A549 (cell line): ENCODE results near the gene TEAD3. TPM values are rescaled to one million over a fixed set of nuclear protein-coding genes. Genes with fewer than 3 reads are reported as not detected.

Experiments
- ATAC-seq, 2 experiments: fragments of 200-7000 bp in 1 of 2; fragments of >200 bp in 1 of 2; cut with Nextera tagmentation in 1 of 2; cut with Tn5 transposase in 1 of 2; 3 replicates each; pipeline versions ENCODE4 v1.8.0 to v1.9.1; 2018 to 2020; ENCODE audit warnings: mild to moderate bottlenecking in 1 of 2, moderate library complexity in 1 of 2
- CTCF ChIA-PET: fragments of 300-600 bp; sonication (Branson Sonifier 250); formaldehyde crosslinking; extraction: SDS; loops from one replicate; lab custom pipeline; 2021; ENCODE audit warnings: antibody characterized with exemption, inconsistent platforms; lab: Yijun Ruan, JAX
- POLR2A ChIA-PET: fragments of 350-600 bp; formaldehyde crosslinking; extraction: SDS; loops from one replicate; lab custom pipeline; 2021; ENCODE audit warnings: antibody characterized with exemption, inconsistent platforms; lab: Yijun Ruan, JAX
- DNase-seq, 2 experiments: peaks; one replicate each; pipeline versions ENCODE4 v3.0.0 to v3.0.0-alpha.2; 2011 to 2016; ENCODE audit warnings: low read depth in 1 of 2, low spot score in 1 of 2
- FAIRE-seq: peaks from 2 replicates; lab custom pipeline; 2011; peaks lifted over from hg19 to GRCh38; lab: Jason Lieb, UNC
- H3K27ac ChIP-seq, 2 experiments: fragments of >200 bp; sonication (Bioruptor Twin); formaldehyde crosslinking; 3 replicates each; pipeline ENCODE4 v1.5.1; 2016 to 2017
- H3K4me1 ChIP-seq: fragments of >200 bp; sonication (Bioruptor Twin); formaldehyde crosslinking; 3 replicates; pipeline ENCODE4 v1.6.1; 2016
- H3K4me2 ChIP-seq: fragments of >200 bp; sonication (Bioruptor Twin); formaldehyde crosslinking; 3 replicates; pipeline ENCODE4 v1.6.1; 2016
- H3K4me3 ChIP-seq: fragments of >200 bp; sonication (Bioruptor Twin); formaldehyde crosslinking; 3 replicates; pipeline ENCODE4 v1.5.1; 2016
- H3K9me3 ChIP-seq: fragments of >200 bp; sonication (Bioruptor Twin); formaldehyde crosslinking; 3 replicates; pipeline ENCODE4 v1.6.1; 2016
- ATOH8 ChIP-seq: fragments of 250-450 bp; sonication (Bioruptor Pico); IDR thresholded peaks from 2 replicates; pipeline ENCODE4 v1.5.0; 2020; ENCODE audit warnings: low read depth, mild to moderate bottlenecking, moderate library complexity
- BCL3 ChIP-seq: fragments of >200 bp; sonication (Bioruptor Twin); formaldehyde crosslinking; IDR thresholded peaks from 3 replicates; pipeline ENCODE4 v1.6.1; 2016
- BHLHE40 ChIP-seq: IDR thresholded peaks from 2 replicates; pipeline ENCODE4 v1.6.1; 2012; ENCODE audit warnings: low read depth, low read length, inconsistent platforms
- CBX8 ChIP-seq: fragments of 200-600 bp; sonication (generic); IDR thresholded peaks from 2 replicates; pipeline ENCODE4 v1.6.1; 2016
- CHD4 ChIP-seq: fragments of 200-600 bp; sonication (generic); IDR thresholded peaks from 2 replicates; pipeline ENCODE4 v1.6.1; 2016; ENCODE audit warnings: antibody characterized with exemption, mild to moderate bottlenecking, borderline replicate concordance
- CTCF ChIP-seq: fragments of >200 bp; sonication (Bioruptor Twin); formaldehyde crosslinking; IDR thresholded peaks from 3 replicates; pipeline ENCODE4 v1.5.1; 2016
- EHMT2 ChIP-seq: fragments of 200-600 bp; sonication (generic); IDR thresholded peaks from 2 replicates; pipeline ENCODE4 v1.6.1; 2016; ENCODE audit warnings: antibody characterized with exemption, low read depth, mild to moderate bottlenecking, moderate library complexity
- FOSL2 ChIP-seq, 2 experiments: fragments of 450-650 bp in 1 of 2; fragments of >200 bp in 1 of 2; sonication (Bioruptor Twin) in 1 of 2; formaldehyde crosslinking; IDR thresholded peaks; 2 replicates each; pipeline versions ENCODE4 v1.5.0 to v1.6.1; 2016 to 2020; ENCODE audit warnings: mild to moderate bottlenecking in 1 of 2, moderate library complexity in 1 of 2
- HDAC2 ChIP-seq: fragments of 200-600 bp; sonication (generic); IDR thresholded peaks from 2 replicates; pipeline ENCODE4 v1.6.1; 2016
- HEYL ChIP-seq: fragments of 250-450 bp; sonication (Bioruptor Pico); IDR thresholded peaks from 2 replicates; pipeline ENCODE4 v1.8.0; 2021; ENCODE audit warnings: mild to moderate bottlenecking, moderate library complexity
- HOXA7 ChIP-seq: fragments of 250-450 bp; sonication (Bioruptor Pico); IDR thresholded peaks from 2 replicates; pipeline ENCODE4 v1.5.0; 2020; ENCODE audit warnings: mild to moderate bottlenecking, moderate library complexity
- KDM1A ChIP-seq: fragments of 200-600 bp; sonication (generic); IDR thresholded peaks from 2 replicates; pipeline ENCODE4 v1.6.1; 2016; ENCODE audit warnings: low read depth, mild to moderate bottlenecking
- MYC ChIP-seq: IDR thresholded peaks from 2 replicates; pipeline ENCODE4 v1.6.1; 2012; ENCODE audit warnings: mild to moderate bottlenecking, inconsistent platforms, low read length, improper control_type of control experiment, borderline replicate concordance
- NFE2L2 ChIP-seq: fragments of 150-350 bp; conservative IDR thresholded peaks from 2 replicates; pipeline ENCODE4 v1.6.1; 2014; ENCODE audit warnings: low read length
- NPAS2 ChIP-seq: fragments of 250-450 bp; sonication (Bioruptor Pico); IDR thresholded peaks from 2 replicates; pipeline ENCODE4 v1.8.0; 2022; ENCODE audit warnings: mild to moderate bottlenecking, moderate library complexity, borderline replicate concordance
- PHF8 ChIP-seq: fragments of 200-600 bp; sonication (generic); IDR thresholded peaks from 2 replicates; pipeline ENCODE4 v1.6.1; 2016; ENCODE audit warnings: low read depth, mild to moderate bottlenecking, antibody characterized with exemption, moderate library complexity, borderline replicate concordance
- RAD21 ChIP-seq, 2 experiments: fragments of >200 bp in 1 of 2; sonication (Bioruptor Twin) in 1 of 2; formaldehyde crosslinking in 1 of 2; IDR thresholded peaks in 1 of 2; conservative IDR thresholded peaks in 1 of 2; 2 replicates in 1 of 2; 3 replicates in 1 of 2; pipeline ENCODE4 v1.6.1; 2012 to 2018; ENCODE audit warnings: inconsistent platforms in 1 of 2
- RCOR1 ChIP-seq: fragments of 150-350 bp; IDR thresholded peaks from 2 replicates; pipeline ENCODE4 v1.6.1; 2014; ENCODE audit warnings: antibody characterized with exemption, low read length, low read depth
- RNF2 ChIP-seq: fragments of 200-600 bp; sonication (generic); IDR thresholded peaks from 2 replicates; pipeline ENCODE4 v1.6.1; 2016; ENCODE audit warnings: low read depth, mild to moderate bottlenecking, antibody characterized with exemption, moderate library complexity, borderline replicate concordance
- SREBF2 ChIP-seq: fragments of 450-650 bp; IDR thresholded peaks from 2 replicates; pipeline ENCODE4 v1.6.1; 2014; ENCODE audit warnings: mild to moderate bottlenecking, moderate library complexity
- TP53 ChIP-seq: fragments of 250-450 bp; sonication (Bioruptor Pico); IDR thresholded peaks from 2 replicates; pipeline ENCODE4 v1.5.0; 2021; ENCODE audit warnings: mild to moderate bottlenecking, moderate library complexity
- ZC3H11A ChIP-seq: fragments of 450-650 bp; IDR thresholded peaks from 2 replicates; pipeline ENCODE4 v1.6.1; 2014; ENCODE audit warnings: antibody characterized with exemption, mild to moderate bottlenecking
- ZNF302 ChIP-seq: fragments of 250-450 bp; sonication (Bioruptor Pico); IDR thresholded peaks from 2 replicates; pipeline ENCODE4 v1.9.0; 2021; ENCODE audit warnings: inconsistent platforms, mild to moderate bottlenecking, moderate library complexity
- ZSCAN20 ChIP-seq: fragments of 250-450 bp; sonication (Bioruptor Pico); IDR thresholded peaks from 2 replicates; pipeline ENCODE4 v1.8.0; 2022; ENCODE audit warnings: mild to moderate bottlenecking, moderate library complexity
- WGBS: methylation state at CpG from one replicate; pipeline ENCODE4 v1.1.6; 2017; ENCODE audit errors: missing lambda C conversion rate; 5-methylcytosine and 5-hydroxymethylcytosine counted together
- polyA plus RNA-seq, 4 experiments: library from polyadenylated mRNA; depleted of rRNA in 3 of 4; stranded (reverse); fragments of >200 nt; fragmentation: RNase III in 1 of 4; extraction: RNeasy Plus Mini Kit Qiagen cat#74134 plus additional on column Dnase treatment in 1 of 4; gene quantifications; 2 replicates in 3 of 4; 3 replicates in 1 of 4; pipeline ENCODE4 v1.2.3, GENCODE V29; 2011 to 2017
- TF ChIP-seq, protein P1 (sequence below): IDR thresholded peaks from 2 replicates; pipeline ENCODE4 v1.6.1; 2012; ENCODE audit warnings: low read depth, borderline replicate concordance
- TF ChIP-seq, protein P2 (sequence below): fragments of >200 bp; sonication (Bioruptor Twin); formaldehyde crosslinking; IDR thresholded peaks from 2 replicates; pipeline ENCODE4 v1.6.1; 2016
- TF ChIP-seq, protein P3 (sequence below): fragments of 250-450 bp; sonication (Bioruptor Pico); IDR thresholded peaks from 2 replicates; pipeline ENCODE4 v1.5.0; 2021; ENCODE audit warnings: mild to moderate bottlenecking, moderate library complexity, borderline replicate concordance
- TF ChIP-seq, protein P4 (sequence below): IDR thresholded peaks from 2 replicates; pipeline ENCODE4 v1.6.1; 2012

The TEAD3 gene
- polyA plus RNA-seq, 2 of the 4 experiments (the other 2 are of a cell fraction), result 2.1 to 4.2 TPM

GRCh38 chr6:35481226-35481625 is 15.7 kb downstream of the TEAD3 start:
- CTCF ChIA-PET, result interaction anchor here (1.2 kb wide), 1 partner anchor 16 kb away, joined by 4 read pairs; the partner anchor contains the start of gene TEAD3
- TF ChIP-seq SREBF2 (no peak), ZSCAN20 (CRISPR knock-in tag) (no peak), BHLHE40 (no peak), RNF2 (no peak), ZC3H11A (no peak), HEYL (CRISPR knock-in tag) (no peak), CTCF (no peak), KDM1A (no peak), TP53 (CRISPR knock-in tag) (no peak), HDAC2 (no peak)
- Histone ChIP-seq H3K27ac (no peak overlapping the region), H3K4me3 (no peak overlapping the region), H3K9me3 (no peaks in the 10 kb centered on the region), H3K4me1 (peaks cover 16% of the 10 kb centered on the region), H3K4me2 (no peak overlapping the region)
- FAIRE-seq, result no peak
- 84% methylated on average over 8 of the region's 8 CpGs for WGBS
- no peak for DNase-seq
- no peak for ATAC-seq
- POLR2A ChIA-PET, result no interaction called here

GRCh38 chr6:35480176-35480575 is 16.7 kb downstream of the TEAD3 start:
- ATAC-seq, result no peak
- POLR2A ChIA-PET, result no interaction called here
- no peak for DNase-seq
- TF ChIP-seq SREBF2 (no peak), MYC (no peak), FOSL2 (IDR thresholded peaks at IDR 0.05) (no peak), FOSL2 (CRISPR knock-in tag; IDR thresholded peaks at IDR 0.05) (no peak), HOXA7 (no peak), NPAS2 (CRISPR knock-in tag) (no peak)
- TF ChIP-seq, protein P1, sequence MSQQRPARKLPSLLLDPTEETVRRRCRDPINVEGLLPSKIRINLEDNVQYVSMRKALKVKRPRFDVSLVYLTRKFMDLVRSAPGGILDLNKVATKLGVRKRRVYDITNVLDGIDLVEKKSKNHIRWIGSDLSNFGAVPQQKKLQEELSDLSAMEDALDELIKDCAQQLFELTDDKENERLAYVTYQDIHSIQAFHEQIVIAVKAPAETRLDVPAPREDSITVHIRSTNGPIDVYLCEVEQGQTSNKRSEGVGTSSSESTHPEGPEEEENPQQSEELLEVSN, result no peak
- Histone ChIP-seq H3K4me1 (peaks cover 6% of the 10 kb centered on the region), H3K4me2 (no peak overlapping the region), H3K9me3 (no peaks in the 10 kb centered on the region), H3K27ac (no peak overlapping the region), H3K4me3 (no peak overlapping the region)
- CTCF ChIA-PET, result no interaction called here
- WGBS, result 97% methylated on average over 12 of the region's 12 CpGs
- no peak for FAIRE-seq

- no peak for FAIRE-seq
- H3K4me3 ChIP-seq, result no peak overlapping the region
- TF ChIP-seq ATOH8, result no peak
- no peak for TF ChIP-seq NFE2L2
- TF ChIP-seq MYC, result no peak
- no peak for TF ChIP-seq BCL3
- TF ChIP-seq PHF8, result no peak
- TF ChIP-seq ZNF302 (CRISPR knock-in tag), result no peak
- no peak for TF ChIP-seq EHMT2
- no peak for TF ChIP-seq CHD4
- no peak for TF ChIP-seq RCOR1
- TF ChIP-seq, protein P2, sequence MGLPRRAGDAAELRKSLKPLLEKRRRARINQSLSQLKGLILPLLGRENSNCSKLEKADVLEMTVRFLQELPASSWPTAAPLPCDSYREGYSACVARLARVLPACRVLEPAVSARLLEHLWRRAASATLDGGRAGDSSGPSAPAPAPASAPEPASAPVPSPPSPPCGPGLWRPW, result no peak
- TF ChIP-seq RAD21 (conservative IDR thresholded peaks at IDR 0.05 in 1 of 2, IDR thresholded peaks at IDR 0.05 in 1 of 2), result no peak
- TF ChIP-seq, protein P3, sequence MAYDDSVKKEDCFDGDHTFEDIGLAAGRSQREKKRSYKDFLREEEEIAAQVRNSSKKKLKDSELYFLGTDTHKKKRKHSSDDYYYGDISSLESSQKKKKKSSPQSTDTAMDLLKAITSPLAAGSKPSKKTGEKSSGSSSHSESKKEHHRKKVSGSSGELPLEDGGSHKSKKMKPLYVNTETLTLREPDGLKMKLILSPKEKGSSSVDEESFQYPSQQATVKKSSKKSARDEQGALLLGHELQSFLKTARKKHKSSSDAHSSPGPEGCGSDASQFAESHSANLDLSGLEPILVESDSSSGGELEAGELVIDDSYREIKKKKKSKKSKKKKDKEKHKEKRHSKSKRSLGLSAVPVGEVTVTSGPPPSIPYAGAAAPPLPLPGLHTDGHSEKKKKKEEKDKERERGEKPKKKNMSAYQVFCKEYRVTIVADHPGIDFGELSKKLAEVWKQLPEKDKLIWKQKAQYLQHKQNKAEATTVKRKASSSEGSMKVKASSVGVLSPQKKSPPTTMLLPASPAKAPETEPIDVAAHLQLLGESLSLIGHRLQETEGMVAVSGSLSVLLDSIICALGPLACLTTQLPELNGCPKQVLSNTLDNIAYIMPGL (CRISPR knock-in tag), result no peak
- no peak for TF ChIP-seq CBX8
- TF ChIP-seq ZSCAN20 (CRISPR knock-in tag), result no peak
- TF ChIP-seq, protein P4, sequence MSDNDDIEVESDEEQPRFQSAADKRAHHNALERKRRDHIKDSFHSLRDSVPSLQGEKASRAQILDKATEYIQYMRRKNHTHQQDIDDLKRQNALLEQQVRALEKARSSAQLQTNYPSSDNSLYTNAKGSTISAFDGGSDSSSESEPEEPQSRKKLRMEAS, result no peak
- TF ChIP-seq, all 56 proteins: peak for 0
- ChIA-PET CTCF (interaction anchor here (0.6 kb wide), 1 partner anchor 23 kb away, joined by 3 read pairs; no protein-coding TSS in a partner anchor), POLR2A (no interaction called here)
- 95% methylated on average over 7 of the region's 7 CpGs for WGBS
- no peak for DNase-seq
- H3K4me1 ChIP-seq, result no peaks in the 10 kb centered on the region
- no peak overlapping the region for H3K4me2 ChIP-seq
- ATAC-seq, result no peak
- H3K27ac ChIP-seq, result no peak overlapping the region
- H3K9me3 ChIP-seq, result no peaks in the 10 kb centered on the region
Measured at GRCh38 chr6:35478259-35478658, 18.6 kb downstream of the TEAD3 start.
